IMR-90 (cell line): ENCODE results near the gene C13orf42. TPM values are rescaled to one million over a fixed set of nuclear protein-coding genes. Genes with fewer than 3 reads are reported as not detected.

Experiments
- ATAC-seq: fragments of 200-7000 bp; cut with Tn5 transposase; 2 replicates; pipeline ENCODE4 v1.9.1; 2020; ENCODE audit warnings: low read depth, mild to moderate bottlenecking, moderate library complexity
- BruUV-seq: library from RNA; stranded (reverse); fragments of 400-500 nt; replicated peaks from 2 replicates; lab custom pipeline; 2021; lab: Mats Ljungman, UMichigan
- CTCF ChIA-PET: fragments of 300-600 bp; formaldehyde crosslinking; extraction: SDS; loops from one replicate; lab custom pipeline; 2021; ENCODE audit warnings: antibody characterized with exemption; lab: Yijun Ruan, JAX
- POLR2A ChIA-PET: fragments of 300-600 bp; sonication (Branson Sonifier 250); formaldehyde crosslinking; loops from one replicate; lab custom pipeline; 2022; ENCODE audit warnings: antibody characterized with exemption; ENCODE audit not compliant: unreplicated experiment; lab: Charles Lee
- DNase-seq: peaks from one replicate; pipeline ENCODE4 v3.0.0; 2013
- H2AFZ ChIP-seq: replicated peaks from 2 replicates; pipeline ENCODE3; 2013; ENCODE audit warnings: low read length, mild to moderate bottlenecking; ENCODE audit not compliant: poor library complexity
- H2AK5ac ChIP-seq: 2 replicates; pipeline ENCODE4 v1.6.1; 2013; ENCODE audit warnings: low read depth, low read length, inconsistent platforms
- H2AK9ac ChIP-seq: replicated peaks from 2 replicates; pipeline ENCODE3; 2013; ENCODE audit warnings: mild to moderate bottlenecking, low read depth, low read length, moderate library complexity; ENCODE audit not compliant: poor library complexity
- H2BK120ac ChIP-seq: 2 replicates; pipeline ENCODE4 v1.6.1; 2013; ENCODE audit warnings: low read depth, low read length, inconsistent platforms
- H2BK15ac ChIP-seq: 3 replicates; pipeline ENCODE4 v1.6.1; 2013; ENCODE audit warnings: low read depth, low read length, inconsistent platforms
- H2BK20ac ChIP-seq: 2 replicates; pipeline ENCODE4 v1.6.1; 2013; ENCODE audit warnings: low read depth, mild to moderate bottlenecking, inconsistent platforms, low read length, moderate library complexity
- H2BK5ac ChIP-seq: 2 replicates; pipeline ENCODE4 v1.6.1; 2013; ENCODE audit warnings: mild to moderate bottlenecking, low read depth, low read length, inconsistent platforms; ENCODE audit not compliant: poor library complexity, severe bottlenecking
- H3K14ac ChIP-seq: replicated peaks from 2 replicates; pipeline ENCODE4 v1.6.1; 2013; ENCODE audit warnings: low read depth, low read length, inconsistent platforms
- H3K18ac ChIP-seq: 2 replicates; pipeline ENCODE4 v1.6.1; 2013; ENCODE audit warnings: low read depth, low read length, control low read depth
- H3K23ac ChIP-seq: 2 replicates; pipeline ENCODE4 v1.6.1; 2013; ENCODE audit warnings: low read depth, low read length, inconsistent platforms
- H3K27ac ChIP-seq: 2 replicates; pipeline ENCODE4 v1.5.1; 2013; ENCODE audit warnings: mild to moderate bottlenecking, control low read depth, low read length; ENCODE audit not compliant: insufficient read depth
- H3K27me3 ChIP-seq: 2 replicates; pipeline ENCODE4 v1.6.1; 2013; ENCODE audit warnings: low read length; ENCODE audit not compliant: control insufficient read depth, insufficient read depth
- H3K36me3 ChIP-seq: 2 replicates; pipeline ENCODE4 v1.6.1; 2013; ENCODE audit warnings: low read length, mixed read lengths; ENCODE audit not compliant: control insufficient read depth, insufficient read depth
- H3K4ac ChIP-seq: 2 replicates; pipeline ENCODE4 v1.6.1; 2013; ENCODE audit warnings: low read depth, low read length, inconsistent platforms
- H3K4me1 ChIP-seq: 2 replicates; pipeline ENCODE4 v1.6.1; 2013; ENCODE audit warnings: low read length, mixed read lengths; ENCODE audit not compliant: control insufficient read depth, insufficient read depth
- H3K4me2 ChIP-seq: 2 replicates; pipeline ENCODE4 v1.6.1; 2013; ENCODE audit warnings: low read depth, mild to moderate bottlenecking, control low read depth, low read length, moderate library complexity
- H3K4me3 ChIP-seq: 2 replicates; pipeline ENCODE4 v1.5.1; 2013; ENCODE audit warnings: low read depth, mild to moderate bottlenecking, control low read depth, low read length, moderate library complexity; ENCODE audit not compliant: insufficient read depth
- H3K56ac ChIP-seq: 2 replicates; pipeline ENCODE4 v1.6.1; 2013; ENCODE audit warnings: low read length, inconsistent platforms; ENCODE audit not compliant: insufficient read depth; ENCODE audit errors: extremely low read depth
- H3K79me1 ChIP-seq, 2 experiments: 2 replicates each; pipeline ENCODE4 v1.6.1; 2013; ENCODE audit warnings: low read length in 2 of 2, inconsistent platforms in 1 of 2, low read depth in 1 of 2
- H3K9ac ChIP-seq: 2 replicates; pipeline ENCODE4 v1.6.1; 2013; ENCODE audit warnings: low read depth, low read length, control low read depth
- H3K9me1 ChIP-seq: 2 replicates; pipeline ENCODE4 v1.6.1; 2013; ENCODE audit warnings: low read length, inconsistent platforms; ENCODE audit not compliant: insufficient read depth
- H3K9me3 ChIP-seq: 2 replicates; pipeline ENCODE4 v1.6.1; 2013; ENCODE audit warnings: low read length; ENCODE audit not compliant: control insufficient read depth, insufficient read depth
- H4K20me1 ChIP-seq: 2 replicates; pipeline ENCODE4 v1.6.1; 2013; ENCODE audit warnings: low read length, inconsistent platforms; ENCODE audit not compliant: insufficient read depth
- H4K5ac ChIP-seq: 2 replicates; pipeline ENCODE4 v1.6.1; 2013; ENCODE audit warnings: mild to moderate bottlenecking, low read depth, low read length, control low read depth
- H4K8ac ChIP-seq, 2 experiments: 2 replicates each; pipeline ENCODE4 v1.6.1; 2013; ENCODE audit warnings: low read depth in 2 of 2, low read length in 2 of 2, control low read depth in 1 of 2, inconsistent platforms in 1 of 2
- H4K91ac ChIP-seq: 2 replicates; pipeline ENCODE4 v1.6.1; 2013; ENCODE audit warnings: low read depth, low read length, inconsistent platforms; ENCODE audit not compliant: insufficient read depth
- BHLHE40 ChIP-seq: fragments of 150-350 bp; IDR thresholded peaks from 2 replicates; pipeline ENCODE4 v1.6.1; 2016; ENCODE audit warnings: mild to moderate bottlenecking, low read depth, low read length
- CEBPB ChIP-seq: IDR thresholded peaks from 2 replicates; pipeline ENCODE4 v1.6.1; 2012; ENCODE audit warnings: low read depth, low read length, improper control_type of control experiment
- MAFK ChIP-seq: IDR thresholded peaks from 2 replicates; pipeline ENCODE4 v1.6.1; 2012; ENCODE audit warnings: low read depth, low read length, improper control_type of control experiment
- MAZ ChIP-seq: IDR thresholded peaks from 2 replicates; pipeline ENCODE4 v1.6.1; 2012; ENCODE audit warnings: low read depth, mild to moderate bottlenecking, low read length, improper control_type of control experiment, moderate library complexity, borderline replicate concordance
- RAD21 ChIP-seq: IDR thresholded peaks from 2 replicates; pipeline ENCODE4 v1.6.1; 2012; ENCODE audit warnings: low read length, improper control_type of control experiment
- RFX5 ChIP-seq: IDR thresholded peaks from 2 replicates; pipeline ENCODE4 v1.8.0; 2012; ENCODE audit warnings: low read depth, mild to moderate bottlenecking, low read length, moderate library complexity
- SMC3 ChIP-seq: fragments of 150-350 bp; IDR thresholded peaks from 2 replicates; pipeline ENCODE4 v1.6.1; 2016; ENCODE audit warnings: low read depth, mild to moderate bottlenecking, antibody characterized with exemption, low read length, moderate library complexity
- WGBS, 2 experiments: methylation state at CpG; one replicate each; pipeline versions ENCODE4 v1.1.5 to v1.1.7; 2013; ENCODE audit warnings: missing lambda C conversion rate in 2 of 2; ENCODE audit not compliant: insufficient read length in 1 of 2; ENCODE audit errors: extremely low coverage in 2 of 2; 5-methylcytosine and 5-hydroxymethylcytosine counted together
- dilution Hi-C: fragments of 300-500 bp; cut with HindIII; formaldehyde crosslinking; loops from one replicate; pipeline ENCODE4 v1.14.3; 2018; ENCODE audit warnings: low sequenced_read_pairs; ENCODE audit not compliant: unreplicated experiment
- in situ Hi-C: fragments of 300-500 bp; cut with MboI; formaldehyde crosslinking; loops from 3 replicates; pipeline ENCODE4 v1.14.3; 2019; ENCODE audit warnings: low sequenced_read_pairs, inconsistent platforms, mixed read lengths
- intact Hi-C: fragments of 100-400 bp; cut with micrococcal nuclease; formaldehyde crosslinking; loops from 2 replicates; pipeline ENCODE4 v1.10.0; 2022
- polyA plus RNA-seq, 3 experiments: library from polyadenylated mRNA; depleted of rRNA; stranded (reverse); fragments of >200 nt; gene quantifications; 2 replicates each; pipeline ENCODE4 v1.2.3, GENCODE V29; 2012; ENCODE audit warnings: low replicate concordance in 1 of 3
- total RNA-seq: library from RNA; depleted of rRNA; stranded (reverse); fragments of >200 nt; gene quantifications from 2 replicates; pipeline ENCODE4 v1.2.3, GENCODE V29; 2012
- TF ChIP-seq, protein P1 (sequence below): conservative IDR thresholded peaks from 2 replicates; pipeline ENCODE4 v1.5.1; 2012; ENCODE audit warnings: mild to moderate bottlenecking, low read depth, low read length, improper control_type of control experiment

The C13orf42 gene
- total and polyA plus RNA-seq, 2 of the 4 experiments (the other 2 are of a cell fraction) = not detected

DNA sequence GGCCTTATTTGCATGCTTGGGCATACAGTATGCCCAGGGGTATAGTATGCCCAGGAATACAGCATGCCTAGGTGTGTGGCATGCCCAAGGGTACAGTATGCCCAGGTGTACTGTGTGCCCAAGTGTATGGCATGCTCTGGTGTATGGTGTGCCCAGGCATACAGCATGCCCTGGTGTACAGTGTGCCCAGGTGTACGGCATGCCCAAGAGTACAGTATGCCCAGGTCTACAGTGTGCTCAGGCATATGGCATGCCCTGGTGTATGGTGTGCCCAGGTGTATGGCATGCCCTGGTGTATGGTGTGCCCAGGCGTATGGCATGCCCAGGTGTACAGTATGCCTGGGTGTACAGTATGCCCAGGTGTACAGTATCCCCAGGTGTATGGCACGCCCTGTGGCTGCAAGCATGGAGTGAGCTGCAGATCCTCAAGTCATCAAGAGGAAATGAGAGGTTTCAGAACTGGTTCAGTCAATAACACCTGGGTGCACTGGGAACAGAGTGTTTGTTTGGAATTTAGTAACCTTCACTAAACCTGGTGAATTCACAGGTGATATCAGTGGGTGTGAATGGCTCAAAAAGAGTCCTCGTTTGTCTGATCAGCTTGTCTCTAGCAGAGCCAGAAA is 7.8 kb upstream of the C13orf42 start:
- H2AFZ ChIP-seq = no peak overlapping the region
- H3K9me1 ChIP-seq = no peaks in the 10 kb centered on the region
- no TSS peak for BruUV-seq
- no peaks in the 10 kb centered on the region for H3K36me3 ChIP-seq
- no peak overlapping the region for H2BK20ac ChIP-seq
- DNase-seq = no peak
- H4K8ac ChIP-seq = no peak overlapping the region
- in situ Hi-C loops = no loop called here
- dilution Hi-C loops = no loop called here
- H2AK9ac ChIP-seq = no peak overlapping the region
- no peak overlapping the region for H2AK5ac ChIP-seq
- no peak overlapping the region for H2BK5ac ChIP-seq
- intact Hi-C loops = no loop called here
- H3K9me3 ChIP-seq = no peaks in the 10 kb centered on the region
- H3K4me1 ChIP-seq = no peaks in the 10 kb centered on the region
- H3K79me1 ChIP-seq = no peaks in the 10 kb centered on the region
- 51% methylated on average over 4 of the region's 4 CpGs; no CpG with 5 or more reads in 1 of the 2 experiments for WGBS, 2 experiments
- no peak overlapping the region for H2BK120ac ChIP-seq
- H2BK15ac ChIP-seq = no peak overlapping the region
- no peak overlapping the region for H4K91ac ChIP-seq
- ChIA-PET POLR2A (no interaction called here), CTCF (no interaction called here)
- H3K23ac ChIP-seq = no peak overlapping the region
- H3K27me3 ChIP-seq = no peaks in the 10 kb centered on the region; the same call in 1 of the 2 replicates
- H3K4ac ChIP-seq = no peak overlapping the region
- H3K18ac ChIP-seq = no peak overlapping the region
- no peak for ATAC-seq
- H3K4me3 ChIP-seq = no peak overlapping the region
- TF ChIP-seq RAD21 (no peak), CEBPB (no peak), MAFK (no peak), BHLHE40 (no peak), MAZ (no peak), RFX5 (no peak), SMC3 (no peak)
- TF ChIP-seq, protein P1, sequence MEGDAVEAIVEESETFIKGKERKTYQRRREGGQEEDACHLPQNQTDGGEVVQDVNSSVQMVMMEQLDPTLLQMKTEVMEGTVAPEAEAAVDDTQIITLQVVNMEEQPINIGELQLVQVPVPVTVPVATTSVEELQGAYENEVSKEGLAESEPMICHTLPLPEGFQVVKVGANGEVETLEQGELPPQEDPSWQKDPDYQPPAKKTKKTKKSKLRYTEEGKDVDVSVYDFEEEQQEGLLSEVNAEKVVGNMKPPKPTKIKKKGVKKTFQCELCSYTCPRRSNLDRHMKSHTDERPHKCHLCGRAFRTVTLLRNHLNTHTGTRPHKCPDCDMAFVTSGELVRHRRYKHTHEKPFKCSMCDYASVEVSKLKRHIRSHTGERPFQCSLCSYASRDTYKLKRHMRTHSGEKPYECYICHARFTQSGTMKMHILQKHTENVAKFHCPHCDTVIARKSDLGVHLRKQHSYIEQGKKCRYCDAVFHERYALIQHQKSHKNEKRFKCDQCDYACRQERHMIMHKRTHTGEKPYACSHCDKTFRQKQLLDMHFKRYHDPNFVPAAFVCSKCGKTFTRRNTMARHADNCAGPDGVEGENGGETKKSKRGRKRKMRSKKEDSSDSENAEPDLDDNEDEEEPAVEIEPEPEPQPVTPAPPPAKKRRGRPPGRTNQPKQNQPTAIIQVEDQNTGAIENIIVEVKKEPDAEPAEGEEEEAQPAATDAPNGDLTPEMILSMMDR = no peak
- no peak overlapping the region for H4K5ac ChIP-seq
- no peak overlapping the region for H3K9ac ChIP-seq
- H3K27ac ChIP-seq = no peak overlapping the region
- no peak overlapping the region for H3K56ac ChIP-seq
- H3K4me2 ChIP-seq = no peak overlapping the region
- no peak overlapping the region for H3K14ac ChIP-seq
- H4K20me1 ChIP-seq = no peaks in the 10 kb centered on the region
